HFFc6 (cell line): ENCODE measurements around the gene SDK2. TPM values are rescaled to one million over a fixed set of nuclear protein-coding genes. Genes with fewer than 3 reads are reported as not detected.
"Not testable (repeated sequence)": the region's sequence is repeated elsewhere in the genome, so short reads cannot be mapped to it uniquely, and the experiment has no call there.

ENCODE experiments used
- DNase-seq: peaks from one replicate; pipeline ENCODE4 v3.0.0-alpha.2; 2018
- H3K27ac Mint-ChIP-seq: 2 replicates; pipeline ENCODE4 v1.8.0; 2020; ENCODE audit warnings: mild to moderate bottlenecking, mixed read lengths
- H3K27me3 Mint-ChIP-seq: 2 replicates; pipeline ENCODE4 v1.8.0; 2021; ENCODE audit warnings: mild to moderate bottlenecking, moderate library complexity, mixed read lengths; ENCODE audit not compliant: insufficient read depth
- H3K36me3 Mint-ChIP-seq: 2 replicates; pipeline ENCODE4 v1.8.0; 2021; ENCODE audit warnings: low read depth, mixed read lengths
- H3K4me1 Mint-ChIP-seq: 2 replicates; pipeline ENCODE4 v1.8.0; 2020; ENCODE audit warnings: low read depth, mixed read lengths
- H3K4me3 Mint-ChIP-seq: 2 replicates; pipeline ENCODE4 v1.8.0; 2020; ENCODE audit warnings: mild to moderate bottlenecking, moderate library complexity, mixed read lengths
- H3K9me3 Mint-ChIP-seq: 2 replicates; pipeline ENCODE4 v1.8.0; 2020; ENCODE audit warnings: mild to moderate bottlenecking, mixed read lengths
- CTCF ChIP-seq: fragments of 200-600 bp; sonication (generic); IDR thresholded peaks from 2 replicates; pipeline ENCODE4 v1.5.0; 2021; ENCODE audit warnings: antibody characterized with exemption, mild to moderate bottlenecking
- total RNA-seq, 6 experiments: library from RNA; stranded (reverse); fragmentation: NEBNext Ultra II Directional; extraction: Animal tissue kit (Norgen Biotek cat#: 25700); gene quantifications; 2 replicates in 1 of 6; 3 replicates in 5 of 6; pipeline ENCODE4 v1.2.3, GENCODE V29; 2021

The SDK2 gene
- total RNA-seq, 6 experiments from 2014 or later: 0.03 TPM; not detected in 4

- H3K4me1 Mint-ChIP-seq: peaks cover 12% of the 10 kb centered on the region
- no peaks in the 10 kb centered on the region for H3K36me3 Mint-ChIP-seq
- H3K27me3 Mint-ChIP-seq: peaks cover 31% of the 10 kb centered on the region
- no peak overlapping the region for H3K27ac Mint-ChIP-seq
- DNase-seq: no peak
- H3K4me3 Mint-ChIP-seq: no peak overlapping the region
- H3K9me3 Mint-ChIP-seq: no peaks in the 10 kb centered on the region
- TF ChIP-seq CTCF: no peak
Observed at GRCh38 chr17:73371836-73372235, 272.4 kb downstream of the SDK2 start.

- Mint-ChIP-seq H3K9me3 (no peaks in the 10 kb centered on the region), H3K27ac (no peak overlapping the region), H3K4me1 (peaks cover 12% of the 10 kb centered on the region), H3K27me3 (peaks cover 29% of the 10 kb centered on the region), H3K36me3 (no peaks in the 10 kb centered on the region), H3K4me3 (peak overlapping the region; percentile 10; the same call in 1 of the 2 replicates)
- DNase-seq: peak; percentile 82
- no peak for TF ChIP-seq CTCF
Observed at GRCh38 chr17:73371285-73371684, 273.0 kb downstream of the SDK2 start.

- peak; percentile 61 for DNase-seq
- peaks cover 35% of the 10 kb centered on the region for H3K27me3 Mint-ChIP-seq
- H3K4me3 Mint-ChIP-seq, H3K9me3 Mint-ChIP-seq, H3K36me3 Mint-ChIP-seq, H3K27ac Mint-ChIP-seq: not testable (repeated sequence)
- peaks cover 23% of the 10 kb centered on the region for H3K4me1 Mint-ChIP-seq
- TF ChIP-seq CTCF: peak; percentile 98
Observed at GRCh38 chr17:73369817-73370490, 274.3 kb downstream of the SDK2 start.

- peaks cover 24% of the 10 kb centered on the region for H3K4me1 Mint-ChIP-seq
- no peak overlapping the region for H3K27ac Mint-ChIP-seq
- no peak for DNase-seq
- TF ChIP-seq CTCF: no peak
- no peaks in the 10 kb centered on the region for H3K36me3 Mint-ChIP-seq
- H3K9me3 Mint-ChIP-seq: no peaks in the 10 kb centered on the region
- peaks cover 30% of the 10 kb centered on the region for H3K27me3 Mint-ChIP-seq
- no peak overlapping the region for H3K4me3 Mint-ChIP-seq
Observed at GRCh38 chr17:73369111-73369521, 275.1 kb downstream of the SDK2 start.

GRCh38 chr17:73368085-73368631 is 276.1 kb downstream of the SDK2 start:
- Mint-ChIP-seq H3K36me3 (no peaks in the 10 kb centered on the region), H3K27ac (no peak overlapping the region), H3K27me3 (peaks cover 31% of the 10 kb centered on the region), H3K4me3 (no peak overlapping the region), H3K9me3 (no peaks in the 10 kb centered on the region), H3K4me1 (peaks cover 24% of the 10 kb centered on the region)
- DNase-seq: no peak
- no peak for TF ChIP-seq CTCF
